Left renal pelvis (tissue), 4 donors: ENCODE measurements around the gene LILRA1. TPM values are rescaled to one million over a fixed set of nuclear protein-coding genes. Genes with fewer than 3 reads are reported as not detected.

Experiments used
- polyA plus RNA-seq, 4 donors: library from polyadenylated mRNA; unstranded; fragments of 120-200 nt; gene quantifications; one replicate each; pipeline ENCODE4 v1.2.1, GENCODE V29; 2013; ENCODE audit not compliant: insufficient read length in 4 of 4

The LILRA1 gene
- polyA plus RNA-seq, 4 donors, result 0.20 to 0.70 (median 0.53) TPM

Other genes starting within 250 kb of the LILRA1 start
- 10 to 100 TPM in 1 of 4 donors, 1 to 10 TPM in 3; 3.2 to 10.6 (median 5.1) TPM for gene LAIR1, start 228.7 kb upstream of the LILRA1 start, polyA plus RNA-seq
- 10 to 100 TPM in 1 of 4 donors, 1 to 10 TPM in 3; 2.1 to 12.1 (median 8.7) TPM for gene TTYH1, start 178.2 kb upstream of the LILRA1 start, polyA plus RNA-seq
- gene LENG8, start 144.4 kb upstream of the LILRA1 start, polyA plus RNA-seq, result 100 to 1,000 TPM in 3 of 4 donors, 10 to 100 TPM in 1; 96.5 to 227 (median 138) TPM
- gene LENG9, start 129.9 kb upstream of the LILRA1 start, polyA plus RNA-seq, result 1 to 10 TPM; 1.1 to 2.9 (median 2.1) TPM
- gene CDC42EP5, start 120.3 kb upstream of the LILRA1 start, polyA plus RNA-seq, result 10 to 100 TPM; 24.1 to 61.0 (median 40.2) TPM
- under 1 TPM in 2 of 4 donors, not detected in 2; 0.31 to 0.46 TPM for gene LAIR2, start 90.8 kb upstream of the LILRA1 start, polyA plus RNA-seq
- gene LILRA2, start 19.8 kb upstream of the LILRA1 start, polyA plus RNA-seq, result 1 to 10 TPM in 2 of 4 donors, under 1 TPM in 2; 0.79 to 2.2 (median 1.1) TPM
- 1 to 10 TPM; 1.0 to 1.5 (median 1.4) TPM for gene LILRB1, start 36.9 kb downstream of the LILRA1 start, polyA plus RNA-seq
- gene LILRB4, start 69.4 kb downstream of the LILRA1 start, polyA plus RNA-seq, result 1 to 10 TPM in 3 of 4 donors, under 1 TPM in 1; 0.92 to 3.6 (median 1.2) TPM
- not detected for gene KIR3DL3, start 130.8 kb downstream of the LILRA1 start, polyA plus RNA-seq
- gene KIR2DL3, start 144.9 kb downstream of the LILRA1 start, polyA plus RNA-seq, result not detected
- under 1 TPM in 1 of 4 donors, not detected in 3; 0.11 TPM for gene KIR2DL1, start 176.2 kb downstream of the LILRA1 start, polyA plus RNA-seq
- not detected for gene KIR2DL4, start 210.0 kb downstream of the LILRA1 start, polyA plus RNA-seq
- not detected for gene KIR3DL1, start 222.8 kb downstream of the LILRA1 start, polyA plus RNA-seq
- gene KIR2DS4, start 239.0 kb downstream of the LILRA1 start, polyA plus RNA-seq, result not detected